HG03060 (cell line): ENCODE data around the gene DLG5.

ENCODE experiments used
- ATAC-seq: cut with Tn5 transposase; IDR thresholded peaks from one replicate; pipeline ENCODE4 v1.9.1; 2021; ENCODE audit warnings: low read depth, moderate number of reproducible peaks; ENCODE audit not compliant: unreplicated experiment

The DLG5 gene

GRCh38 chr10:77850620-77851231 is 75.8 kb downstream of the DLG5 start:
- no peak for ATAC-seq

- no peak for ATAC-seq
These were observed 77.4 kb downstream of the DLG5 start for GRCh38 chr10:77849039-77849664.

GRCh38 chr10:77846718-77847311 is 79.7 kb downstream of the DLG5 start:
- no peak for ATAC-seq

GRCh38 chr10:77845451-77845850 is 81.1 kb downstream of the DLG5 start:
- no peak for ATAC-seq

- ATAC-seq = no peak
These were observed 81.7 kb downstream of the DLG5 start for GRCh38 chr10:77844713-77845445.

- ATAC-seq = no peak
These were observed 82.4 kb downstream of the DLG5 start for GRCh38 chr10:77844177-77844576.

GRCh38 chr10:77843264-77843663 is 83.3 kb downstream of the DLG5 start:
- ATAC-seq = no peak

GRCh38 chr10:77842652-77843212 is 83.8 kb downstream of the DLG5 start:
- no peak for ATAC-seq

- no peak for ATAC-seq
These were observed 84.7 kb downstream of the DLG5 start for GRCh38 chr10:77841711-77842375.

GRCh38 chr10:77840636-77841035 is 85.9 kb downstream of the DLG5 start:
- no peak for ATAC-seq

GRCh38 chr10:77837925-77838595 is 88.5 kb downstream of the DLG5 start:
- no peak for ATAC-seq

- peak; percentile 95 for ATAC-seq
These were observed 89.2 kb downstream of the DLG5 start for GRCh38 chr10:77837248-77837924.

- no peak for ATAC-seq
These were observed 90.2 kb downstream of the DLG5 start for GRCh38 chr10:77836299-77836820.

GRCh38 chr10:77835669-77836086 is 90.9 kb downstream of the DLG5 start:
- ATAC-seq = no peak

- ATAC-seq = no peak
These were observed 91.4 kb downstream of the DLG5 start for GRCh38 chr10:77834943-77835668.

GRCh38 chr10:77834540-77834939 is 92.0 kb downstream of the DLG5 start:
- ATAC-seq = no peak

GRCh38 chr10:77833792-77834191 is 92.8 kb downstream of the DLG5 start:
- no peak for ATAC-seq

GRCh38 chr10:77833225-77833624 is 93.3 kb downstream of the DLG5 start:
- ATAC-seq = no peak

GRCh38 chr10:77832238-77832637 is 94.3 kb downstream of the DLG5 start:
- ATAC-seq = no peak
